Omental fat pad (tissue), 4 donors: ENCODE data around the gene IGSF9. TPM values are rescaled to one million over a fixed set of nuclear protein-coding genes. Genes with fewer than 3 reads are reported as not detected.

Source experiments
- ATAC-seq: fragments of 150-250 bp; one replicate; pipeline ENCODE4 v1.9.1; 2016; ENCODE audit warnings: mild to moderate bottlenecking, moderate library complexity; ENCODE audit not compliant: low FRiP score
- DNase-seq: peaks from one replicate; pipeline ENCODE4 v3.0.0-alpha.2; 2019; ENCODE audit warnings: low spot score
- total RNA-seq, 4 donors: library from RNA; depleted of rRNA; stranded (reverse); fragments of >200 nt; gene quantifications; one replicate each; pipeline ENCODE4 v1.1.0, GENCODE V29; 2016
- TF ChIP-seq, protein P1 (sequence below), 3 donors: fragments of 450-650 bp; IDR thresholded peaks; one replicate each; pipeline ENCODE4 v1.5.1; 2016 to 2017; ENCODE audit warnings: antibody characterized with exemption in 3 of 3, mild to moderate bottlenecking in 3 of 3, moderate library complexity in 2 of 3

Gene IGSF9
- total RNA-seq, 4 donors from 2014 or later, result 4.3 to 11.0 (median 9.4) TPM; not detected in 1

DNA sequence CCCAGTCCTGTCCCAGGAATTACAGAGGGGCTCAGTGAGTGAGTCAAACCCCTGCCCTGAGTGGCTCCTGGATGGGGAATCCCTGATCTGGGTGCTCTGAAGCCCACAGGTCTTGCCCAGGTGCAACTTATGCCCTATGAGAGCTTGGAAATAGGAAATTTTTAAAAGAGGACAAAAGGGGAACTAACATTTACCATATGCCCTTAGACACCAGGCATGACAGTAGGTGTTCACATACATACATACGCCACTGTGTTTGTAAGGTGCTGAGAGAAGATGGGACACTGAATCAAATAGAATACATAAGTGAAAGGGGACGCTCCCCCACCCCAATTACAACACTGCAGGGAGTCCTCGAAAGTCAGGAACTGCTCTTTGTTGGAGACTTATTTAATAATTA, 46.9 kb downstream of the IGSF9 start:
- no peak for ATAC-seq
- TF ChIP-seq, protein P1, sequence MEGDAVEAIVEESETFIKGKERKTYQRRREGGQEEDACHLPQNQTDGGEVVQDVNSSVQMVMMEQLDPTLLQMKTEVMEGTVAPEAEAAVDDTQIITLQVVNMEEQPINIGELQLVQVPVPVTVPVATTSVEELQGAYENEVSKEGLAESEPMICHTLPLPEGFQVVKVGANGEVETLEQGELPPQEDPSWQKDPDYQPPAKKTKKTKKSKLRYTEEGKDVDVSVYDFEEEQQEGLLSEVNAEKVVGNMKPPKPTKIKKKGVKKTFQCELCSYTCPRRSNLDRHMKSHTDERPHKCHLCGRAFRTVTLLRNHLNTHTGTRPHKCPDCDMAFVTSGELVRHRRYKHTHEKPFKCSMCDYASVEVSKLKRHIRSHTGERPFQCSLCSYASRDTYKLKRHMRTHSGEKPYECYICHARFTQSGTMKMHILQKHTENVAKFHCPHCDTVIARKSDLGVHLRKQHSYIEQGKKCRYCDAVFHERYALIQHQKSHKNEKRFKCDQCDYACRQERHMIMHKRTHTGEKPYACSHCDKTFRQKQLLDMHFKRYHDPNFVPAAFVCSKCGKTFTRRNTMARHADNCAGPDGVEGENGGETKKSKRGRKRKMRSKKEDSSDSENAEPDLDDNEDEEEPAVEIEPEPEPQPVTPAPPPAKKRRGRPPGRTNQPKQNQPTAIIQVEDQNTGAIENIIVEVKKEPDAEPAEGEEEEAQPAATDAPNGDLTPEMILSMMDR (IDR thresholded peaks at IDR 0.05), result no peak
- no peak for DNase-seq

DNA sequence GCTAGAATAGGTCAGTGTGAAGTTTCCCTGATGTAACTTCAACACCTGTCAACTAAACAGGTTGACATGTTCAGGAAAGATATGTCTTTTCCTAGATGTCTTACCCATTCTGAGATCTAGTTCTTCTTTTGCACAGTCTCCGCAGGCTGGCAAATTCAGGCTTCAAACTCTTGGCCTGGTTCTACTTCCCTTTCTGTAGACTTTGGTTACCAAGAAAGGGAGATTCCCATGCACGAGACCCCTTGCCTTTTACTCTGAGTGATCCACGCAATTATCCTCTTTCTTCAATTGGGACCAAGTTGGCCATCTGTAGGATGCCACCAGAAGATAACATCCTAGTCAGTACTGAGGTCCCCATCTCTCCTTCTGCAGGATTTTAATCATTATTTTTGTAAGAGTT, 47.5 kb downstream of the IGSF9 start:
- ATAC-seq (no peak), DNase-seq (no peak)
- TF ChIP-seq, protein P1 (IDR thresholded peaks at IDR 0.05), result no peak

DNA sequence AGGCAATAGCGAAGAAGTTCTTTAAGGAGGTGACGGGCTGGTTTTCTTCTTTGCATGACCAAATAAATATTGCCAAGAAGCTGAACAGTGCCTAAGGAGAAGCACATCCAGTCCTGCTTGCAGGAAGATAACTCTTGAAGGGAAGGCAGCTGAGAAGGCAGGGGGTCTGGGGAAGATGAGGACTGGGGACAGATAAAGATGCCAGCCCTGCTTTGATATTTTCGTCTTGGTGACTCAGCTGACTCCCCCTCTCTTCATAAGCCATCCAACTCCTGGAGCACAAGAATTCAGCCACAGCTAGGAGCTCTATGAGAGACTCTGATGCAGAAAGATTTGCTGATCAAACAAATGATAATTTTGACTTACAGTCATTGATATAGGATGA, 48.9 kb downstream of the IGSF9 start:
- TF ChIP-seq, protein P1 (IDR thresholded peaks at IDR 0.05), result no peak
- no peak for ATAC-seq

DNA sequence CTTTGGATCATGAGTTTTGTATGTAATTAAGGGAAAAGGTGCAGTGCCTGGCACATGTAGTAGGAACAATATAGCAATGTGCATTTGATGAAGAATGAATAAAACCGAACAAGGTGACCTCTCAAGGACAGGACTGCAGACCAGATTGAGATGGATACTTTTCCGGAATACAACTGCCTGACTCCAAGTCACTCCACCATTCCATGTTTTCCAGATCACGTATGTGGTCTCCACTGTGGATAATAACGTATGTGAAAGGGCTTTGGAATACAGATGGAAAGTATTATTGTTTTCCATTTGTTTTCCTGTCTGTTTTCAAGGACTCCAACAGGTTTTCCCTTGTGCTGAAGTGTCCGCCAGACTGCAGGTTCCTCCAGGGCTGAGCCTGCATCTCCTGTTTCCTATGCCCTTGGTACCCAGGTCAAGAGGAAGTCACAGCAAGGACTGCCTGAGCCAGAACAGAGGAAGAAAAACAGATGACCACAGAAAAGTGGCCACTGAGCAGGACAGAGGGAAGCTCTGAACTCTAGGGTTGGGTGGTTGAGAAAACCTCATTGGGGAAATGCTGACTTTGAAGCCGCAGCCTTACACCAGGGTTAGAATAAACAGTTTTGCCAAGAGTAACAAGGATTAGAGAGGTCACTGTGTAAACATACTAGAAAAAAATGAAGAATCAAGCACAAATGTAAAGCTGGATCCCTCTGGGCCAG, 49.4 kb downstream of the IGSF9 start:
- DNase-seq (no peak), ATAC-seq (no peak)
- TF ChIP-seq, protein P1 (IDR thresholded peaks at IDR 0.05), result no peak

More for the DNA sequence above, 48.9 kb downstream of the IGSF9 start:
- DNase-seq, result no peak

DNA sequence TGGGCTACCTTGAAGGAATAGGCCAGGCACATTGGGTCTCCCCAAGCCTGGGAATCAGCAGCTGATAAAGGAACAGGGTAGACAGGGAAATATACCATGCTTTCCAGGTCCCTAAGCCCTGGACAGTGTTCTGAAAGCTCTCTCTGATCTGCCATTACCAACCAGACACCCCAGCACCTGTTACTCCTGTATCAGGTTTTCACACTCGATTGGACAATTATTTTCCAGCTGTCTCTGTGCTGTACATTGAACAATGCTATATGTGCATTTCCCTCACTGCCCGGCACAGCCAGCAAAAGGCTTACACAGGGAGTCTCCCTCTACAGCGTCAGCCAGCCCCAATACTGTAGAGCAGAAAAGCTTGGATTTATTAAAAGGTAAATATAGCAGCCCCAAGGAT, 50.1 kb downstream of the IGSF9 start:
- TF ChIP-seq, protein P1 (IDR thresholded peaks at IDR 0.05), result no peak
- DNase-seq (no peak), ATAC-seq (no peak)

DNA sequence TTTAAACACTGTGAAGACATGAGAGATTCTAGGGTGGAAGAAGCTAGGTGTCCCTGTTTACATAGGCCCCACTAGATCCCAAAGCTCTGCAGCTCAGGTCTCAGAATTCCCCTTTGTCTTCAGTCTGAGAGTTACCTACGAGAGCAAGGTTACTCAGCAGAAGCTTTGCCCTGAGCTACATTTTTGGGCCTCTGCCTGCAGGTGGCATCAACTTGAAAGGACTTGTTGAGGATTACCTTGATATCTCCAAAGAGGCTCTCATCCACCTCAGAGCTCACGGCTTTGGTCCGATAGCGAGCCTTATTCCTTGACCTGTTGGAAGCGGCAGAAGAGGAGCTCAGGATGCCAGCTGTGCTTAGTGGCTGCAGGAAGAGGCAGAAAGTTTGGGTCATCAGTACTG, 52.5 kb downstream of the IGSF9 start:
- no peak for ATAC-seq
- no peak for DNase-seq
- TF ChIP-seq, protein P1 (IDR thresholded peaks at IDR 0.05), result no peak
